Ovary (tissue), 3 donors: Measurements from ENCODE around the gene MCTP1.

Experiments
- CTCF ChIP-seq, 3 donors: fragments of 450-650 bp in 2 of 3; fragments of 200-600 bp in 1 of 3; IDR thresholded peaks; one replicate each; pipeline versions ENCODE4 v1.5.1 to v1.8.0; 2016 to 2022; ENCODE audit warnings: antibody characterized with exemption in 3 of 3, mild to moderate bottlenecking in 1 of 3
- POLR2A ChIP-seq: fragments of 450-650 bp; IDR thresholded peaks from one replicate; pipeline ENCODE4 v1.6.1; 2017; ENCODE audit warnings: antibody characterized with exemption, mild to moderate bottlenecking, moderate library complexity
- donor health status: DM: no; HTN: no; CAD: no.

GRCh38 chr5:94976853-94977252 is 308.0 kb downstream of the MCTP1 start:
- no peak for TF ChIP-seq CTCF (IDR thresholded peaks at IDR 0.05)
- no peak for TF ChIP-seq POLR2A
